Gastrocnemius medialis (tissue), 4 donors: ENCODE measurements around the gene AMPH. TPM values are rescaled to one million over a fixed set of nuclear protein-coding genes. Genes with fewer than 3 reads are reported as not detected.

Experiments
- ATAC-seq, 2 donors: fragments of 150-250 bp; one replicate each; pipeline ENCODE4 v1.9.1; 2016
- DNase-seq, 2 donors: peaks; one replicate each; pipeline ENCODE4 v3.0.0-alpha.2; 2019
- H3K27ac ChIP-seq, 4 donors: fragments of 200-600 bp; sonication (generic); 1 replicate in 1 of 4; 2 replicates in 3 of 4; pipeline ENCODE4 v1.5.1; 2016 to 2018; ENCODE audit warnings: mild to moderate bottlenecking in 2 of 4, moderate library complexity in 1 of 4
- H3K27me3 ChIP-seq, 3 donors: fragments of 200-600 bp; sonication (generic) in 2 of 3; 1 replicate in 1 of 3; 2 replicates in 2 of 3; pipeline versions ENCODE4 v1.5.1 to v1.6.0; 2016 to 2019; ENCODE audit warnings: mild to moderate bottlenecking in 1 of 3, moderate library complexity in 1 of 3
- H3K36me3 ChIP-seq, 2 donors: fragments of 200-600 bp; sonication (generic) in 1 of 2; one replicate each; pipeline ENCODE4 v1.5.1; 2017 to 2018
- H3K4me1 ChIP-seq, 2 donors: fragments of 200-600 bp; sonication (generic) in 1 of 2; one replicate each; pipeline ENCODE4 v1.5.1; 2016 to 2017; ENCODE audit warnings: mild to moderate bottlenecking in 2 of 2
- H3K4me3 ChIP-seq, 4 donors: fragments of 200-600 bp; sonication (generic) in 3 of 4; 1 replicate in 1 of 4; 2 replicates in 3 of 4; pipeline ENCODE4 v1.5.1; 2016 to 2019; ENCODE audit warnings: mild to moderate bottlenecking in 2 of 4
- H3K9me3 ChIP-seq, 3 donors: fragments of 200-600 bp; sonication (generic) in 2 of 3; 1 replicate in 1 of 3; 2 replicates in 2 of 3; pipeline ENCODE4 v1.5.1; 2016 to 2019
- CTCF ChIP-seq, 5 experiments: fragments of 450-650 bp in 3 of 5; fragments of 200-600 bp in 2 of 5; sonication (generic) in 2 of 5; IDR thresholded peaks in 4 of 5; conservative IDR thresholded peaks in 1 of 5; 1 replicate in 4 of 5; 2 replicates in 1 of 5; pipeline ENCODE4 v1.5.1; 2016 to 2019; ENCODE audit warnings: antibody characterized with exemption in 5 of 5, mild to moderate bottlenecking in 3 of 5, moderate library complexity in 3 of 5
- POLR2A ChIP-seq, 2 donors: fragments of 450-650 bp; IDR thresholded peaks; one replicate each; pipeline ENCODE4 v1.6.1; 2017; ENCODE audit warnings: antibody characterized with exemption in 2 of 2, mild to moderate bottlenecking in 2 of 2, moderate library complexity in 2 of 2
- in situ Hi-C, 4 donors: fragments of 200-750 bp; cut with MboI; loops; one replicate each; pipeline versions ENCODE4 v1.15.0 to v1.8.0; 2017; ENCODE audit warnings: low sequenced_read_pairs in 4 of 4
- intact Hi-C: fragments of 100-400 bp; cut with DNase I; formaldehyde crosslinking; loops from one replicate; pipeline ENCODE4 v1.15.1; 2023; ENCODE audit warnings: low total_unique reads
- total RNA-seq, 4 donors: library from RNA; depleted of rRNA; stranded (reverse); fragments of >200 nt; gene quantifications; one replicate each; pipeline versions ENCODE4 v1.1.0 to v1.2.3, GENCODE V29; 2016

Gene AMPH
- total RNA-seq, 4 donors from 2014 or later: 1.8 to 8.3 (median 5.2) TPM

GRCh38 chr7:38382684-38383083 lies 248.5 kb downstream of the AMPH start:
- no peak for ATAC-seq

DNA sequence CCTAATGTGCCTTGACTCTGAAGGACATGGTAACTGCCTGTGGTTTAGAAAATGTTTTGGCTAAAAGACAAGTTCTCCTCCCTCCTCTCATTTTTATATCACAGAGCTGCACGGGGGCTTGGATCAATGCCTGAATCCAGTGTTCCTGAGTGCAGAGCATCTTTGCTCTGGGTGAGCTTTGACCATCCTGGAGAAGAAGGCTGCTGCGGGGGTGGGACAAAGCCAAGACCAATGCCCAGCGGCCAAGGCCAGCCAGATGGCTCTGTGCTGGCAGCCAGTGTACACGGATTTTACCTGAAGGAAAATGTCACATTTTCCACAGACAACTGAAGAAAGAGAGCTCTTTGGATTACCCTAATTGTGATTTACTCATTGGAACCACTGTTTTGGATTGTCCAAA lies 255.7 kb downstream of the AMPH start:
- ATAC-seq (no peak), DNase-seq (no peak)
- Histone ChIP-seq H3K36me3 (no peaks in the 10 kb centered on the region), H3K27me3 (no peaks in the 10 kb centered on the region), H3K4me3 (no peak overlapping the region), H3K4me1 (no peaks in the 10 kb centered on the region), H3K9me3 (no peaks in the 10 kb centered on the region), H3K27ac (no peak overlapping the region)
- in situ Hi-C loops (no loop called here), intact Hi-C loops (loop anchor here (2.0 kb wide), 1 partner anchor 269 kb away; no protein-coding TSS in a partner anchor)
- TF ChIP-seq CTCF (IDR thresholded peaks at IDR 0.05 in 4 of 5, conservative IDR thresholded peaks at IDR 0.05 in 1 of 5) (no peak), POLR2A (IDR thresholded peaks at IDR 0.05) (no peak)

More at GRCh38 chr7:38382684-38383083, 248.5 kb downstream of the AMPH start:
- TF ChIP-seq CTCF (IDR thresholded peaks at IDR 0.05 in 4 of 5, conservative IDR thresholded peaks at IDR 0.05 in 1 of 5): no peak
- TF ChIP-seq POLR2A (IDR thresholded peaks at IDR 0.05): no peak
- Histone ChIP-seq H3K27ac (no peak overlapping the region), H3K36me3 (no peaks in the 10 kb centered on the region), H3K27me3 (no peaks in the 10 kb centered on the region), H3K4me3 (no peak overlapping the region), H3K9me3 (peaks cover 0 to 4% (median 0%) of the 10 kb centered on the region in 3 donors), H3K4me1 (no peaks in the 10 kb centered on the region)
- in situ Hi-C loops (no loop called here), intact Hi-C loops (no loop called here)
- no peak for DNase-seq

GRCh38 chr7:38374507-38374906 lies 256.7 kb downstream of the AMPH start:
- no peaks in the 10 kb centered on the region for H3K27me3 ChIP-seq
- no peak overlapping the region for H3K4me3 ChIP-seq
- TF ChIP-seq POLR2A (IDR thresholded peaks at IDR 0.05) (no peak), CTCF (IDR thresholded peaks at IDR 0.05 in 4 of 5, conservative IDR thresholded peaks at IDR 0.05 in 1 of 5) (peak in 3 of 5 experiments; percentile 25 to 46 (median 37))
- no peak for ATAC-seq
- intact Hi-C loops: loop anchor here (2.0 kb wide), 1 partner anchor 268 kb away; no protein-coding TSS in a partner anchor
- H3K36me3 ChIP-seq: no peaks in the 10 kb centered on the region
- DNase-seq: no peak
- peaks cover 0 to 1% of the 10 kb centered on the region in 2 donors for H3K4me1 ChIP-seq
- no peak overlapping the region for H3K27ac ChIP-seq
- H3K9me3 ChIP-seq: no peaks in the 10 kb centered on the region
- in situ Hi-C loops: no loop called here

GRCh38 chr7:38373155-38373554 lies 258.0 kb downstream of the AMPH start:
- TF ChIP-seq POLR2A (IDR thresholded peaks at IDR 0.05) (no peak), CTCF (IDR thresholded peaks at IDR 0.05 in 4 of 5, conservative IDR thresholded peaks at IDR 0.05 in 1 of 5) (no peak)
- Histone ChIP-seq H3K27me3 (no peaks in the 10 kb centered on the region), H3K9me3 (no peaks in the 10 kb centered on the region), H3K36me3 (no peaks in the 10 kb centered on the region), H3K4me1 (peaks cover 0 to 3% of the 10 kb centered on the region in 2 donors), H3K27ac (no peak overlapping the region), H3K4me3 (no peak overlapping the region)
- ATAC-seq (no peak), DNase-seq (peak in 1 of 2 donors; percentile 29)
- in situ Hi-C loops (no loop called here), intact Hi-C loops (no loop called here)

- in situ Hi-C loops (no loop called here), intact Hi-C loops (no loop called here)
- Histone ChIP-seq H3K27me3 (no peaks in the 10 kb centered on the region), H3K4me3 (no peak overlapping the region), H3K36me3 (no peaks in the 10 kb centered on the region), H3K9me3 (no peaks in the 10 kb centered on the region), H3K4me1 (peaks cover 0 to 3% of the 10 kb centered on the region in 2 donors), H3K27ac (no peak overlapping the region)
- DNase-seq: no peak
- TF ChIP-seq CTCF (IDR thresholded peaks at IDR 0.05 in 4 of 5, conservative IDR thresholded peaks at IDR 0.05 in 1 of 5): no peak
- TF ChIP-seq POLR2A (IDR thresholded peaks at IDR 0.05): no peak
- no peak for ATAC-seq
Observed at GRCh38 chr7:38372290-38372689, 258.9 kb downstream of the AMPH start.
